SK-N-SH (cell line): ENCODE measurements around the gene RHCE. TPM values are rescaled to one million over a fixed set of nuclear protein-coding genes. Genes with fewer than 3 reads are reported as not detected.
"Not testable (repeated sequence)": the region's sequence is repeated elsewhere in the genome, so short reads cannot be mapped to it uniquely, and the experiment has no call there.

Experiments used
- CTCF ChIA-PET: fragments of 300-600, 350-600 bp; formaldehyde crosslinking; extraction: SDS; loops from one replicate; lab custom pipeline; 2021; lab: Yijun Ruan, JAX
- POLR2A ChIA-PET: fragments of 350-600 bp; sonication (Branson Sonifier 250); formaldehyde crosslinking; extraction: SDS; loops from one replicate; lab custom pipeline; 2020; ENCODE audit warnings: antibody characterized with exemption, inconsistent platforms; lab: Yijun Ruan, JAX
- DNase-seq: peaks from one replicate; pipeline ENCODE4 v3.0.0; 2012
- H2AFZ ChIP-seq: fragments of 200-600 bp; sonication (generic); 2 replicates; pipeline ENCODE4 v1.8.1; 2016; ENCODE audit warnings: antibody characterized with exemption, mild to moderate bottlenecking, low read depth
- H3F3A ChIP-seq: fragments of 200-600 bp; sonication (generic); replicated peaks from 2 replicates; pipeline ENCODE3; 2016; ENCODE audit warnings: antibody characterized with exemption, mild to moderate bottlenecking; ENCODE audit not compliant: insufficient read depth
- H3K27ac ChIP-seq, 2 experiments: fragments of 200-500 bp in 1 of 2; fragments of 200-600 bp in 1 of 2; sonication (Bioruptor generic) in 1 of 2; sonication (generic), shearing (Covaris generic) in 1 of 2; 2 replicates each; pipeline versions ENCODE4 v1.5.1 to v1.6.1; 2014 to 2016; ENCODE audit warnings: low read depth in 2 of 2, inconsistent platforms in 1 of 2, low read length in 1 of 2, mild to moderate bottlenecking in 1 of 2, mixed read lengths in 1 of 2
- H3K27me3 ChIP-seq: fragments of 200-600 bp; sonication (generic), shearing (Covaris generic); 2 replicates; pipeline ENCODE4 v1.6.1; 2016; ENCODE audit warnings: mixed run types; ENCODE audit not compliant: insufficient read depth
- H3K36me3 ChIP-seq, 2 experiments: fragments of 200-500 bp in 1 of 2; fragments of 200-600 bp in 1 of 2; sonication (Bioruptor generic) in 1 of 2; sonication (generic) in 1 of 2; replicated peaks in 1 of 2; 2 replicates each; pipeline versions ENCODE3 to v1.5.1; 2014 to 2016; ENCODE audit warnings: low read length in 1 of 2, mild to moderate bottlenecking in 1 of 2; ENCODE audit not compliant: insufficient read depth in 2 of 2, control insufficient read depth in 1 of 2
- H3K4me1 ChIP-seq, 2 experiments: fragments of 200-500 bp in 1 of 2; fragments of 200-600 bp in 1 of 2; sonication (Bioruptor generic) in 1 of 2; sonication (generic), shearing (Covaris generic) in 1 of 2; 2 replicates each; pipeline versions ENCODE4 v1.5.1 to v1.6.1; 2014 to 2016; ENCODE audit warnings: low read depth in 1 of 2, low read length in 1 of 2, mixed run types in 1 of 2; ENCODE audit not compliant: insufficient read depth in 2 of 2, control insufficient read depth in 1 of 2
- H3K4me2 ChIP-seq: fragments of 200-600 bp; sonication (generic), shearing (Covaris generic); 2 replicates; pipeline ENCODE4 v1.6.1; 2017; ENCODE audit warnings: mixed run types
- H3K4me3 ChIP-seq, 2 experiments: fragments of 200-500 bp in 1 of 2; fragments of 200-600 bp in 1 of 2; sonication (Bioruptor generic) in 1 of 2; sonication (generic), shearing (Covaris generic) in 1 of 2; 2 replicates each; pipeline versions ENCODE4 v1.5.1 to v1.8.1; 2014 to 2016; ENCODE audit warnings: low read depth in 2 of 2, inconsistent platforms in 1 of 2, low read length in 1 of 2, mild to moderate bottlenecking in 1 of 2, mixed read lengths in 1 of 2, moderate library complexity in 1 of 2
- H3K79me2 ChIP-seq: fragments of 200-600 bp; sonication (generic); 2 replicates; pipeline ENCODE4 v1.8.1; 2017; ENCODE audit warnings: mild to moderate bottlenecking; ENCODE audit not compliant: insufficient read depth
- H3K9ac ChIP-seq: fragments of 200-600 bp; sonication (generic); 2 replicates; pipeline ENCODE4 v1.6.1; 2017; ENCODE audit warnings: mixed run types
- H3K9me2 ChIP-seq: fragments of 200-600 bp; sonication (generic); 2 replicates; pipeline ENCODE4 v1.6.1; 2017; ENCODE audit warnings: mixed run types
- H3K9me3 ChIP-seq: fragments of 200-600 bp; sonication (generic); 2 replicates; pipeline ENCODE4 v1.6.1; 2017; ENCODE audit warnings: mixed run types, mild to moderate bottlenecking, moderate library complexity
- H4K20me1 ChIP-seq: fragments of 200-600 bp; sonication (generic); 2 replicates; pipeline ENCODE4 v1.6.1; 2017; ENCODE audit warnings: mild to moderate bottlenecking, mixed run types; ENCODE audit not compliant: insufficient read depth
- EP300 ChIP-seq, 2 experiments: IDR thresholded peaks; 2 replicates each; pipeline versions ENCODE4 v1.4.0 to v1.6.1; 2012; ENCODE audit warnings: borderline replicate concordance in 1 of 2, low read depth in 1 of 2, low read length in 1 of 2
- GABPA ChIP-seq: IDR thresholded peaks from 2 replicates; pipeline ENCODE4 v1.4.0; 2012; ENCODE audit warnings: low read depth, mild to moderate bottlenecking
- NRF1 ChIP-seq: IDR thresholded peaks from 2 replicates; pipeline ENCODE4 v1.6.1; 2012; ENCODE audit warnings: low read depth, mild to moderate bottlenecking, low read length
- WGBS: methylation state at CpG from one replicate; pipeline ENCODE4 v1.1.6; 2017; ENCODE audit warnings: low lambda C conversion rate; 5-methylcytosine and 5-hydroxymethylcytosine counted together
- polyA plus RNA-seq, 3 experiments: library from polyadenylated mRNA; depleted of rRNA; stranded (reverse); fragments of >200 nt; gene quantifications; 2 replicates each; pipeline ENCODE4 v1.2.3, GENCODE V29; 2012
- TF ChIP-seq, protein P1 (sequence below): IDR thresholded peaks from 2 replicates; pipeline ENCODE4 v1.4.0; 2012; ENCODE audit warnings: low read depth

RHCE gene
- polyA plus RNA-seq, 1 of the 3 experiments (the other 2 are of a cell fraction), result 0.54 TPM

DNA sequence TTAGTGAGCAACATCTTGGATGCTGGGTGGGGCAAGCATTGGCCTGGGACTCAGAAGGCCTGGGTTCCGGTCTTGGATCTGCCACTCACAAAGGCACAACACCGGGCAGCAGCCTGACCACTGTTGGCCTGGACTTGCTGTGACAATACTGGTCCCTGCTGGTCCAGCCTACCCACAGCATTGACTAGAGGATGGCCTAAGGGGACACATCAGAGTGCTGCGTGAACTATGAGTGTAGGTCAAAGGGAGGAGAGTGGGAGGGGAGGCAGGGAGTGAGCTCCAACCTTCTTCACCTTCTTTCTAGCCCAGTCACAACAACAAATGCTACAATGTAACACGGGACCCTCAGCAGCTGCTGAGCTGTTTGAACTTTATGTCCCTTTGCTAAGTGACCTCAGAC lies 51.4 kb downstream of the RHCE start (continued):
- TF ChIP-seq, protein P1, sequence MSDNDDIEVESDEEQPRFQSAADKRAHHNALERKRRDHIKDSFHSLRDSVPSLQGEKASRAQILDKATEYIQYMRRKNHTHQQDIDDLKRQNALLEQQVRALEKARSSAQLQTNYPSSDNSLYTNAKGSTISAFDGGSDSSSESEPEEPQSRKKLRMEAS, result no peak
- TF ChIP-seq NRF1, result no peak
- TF ChIP-seq, all 33 proteins: peak for 0

DNA sequence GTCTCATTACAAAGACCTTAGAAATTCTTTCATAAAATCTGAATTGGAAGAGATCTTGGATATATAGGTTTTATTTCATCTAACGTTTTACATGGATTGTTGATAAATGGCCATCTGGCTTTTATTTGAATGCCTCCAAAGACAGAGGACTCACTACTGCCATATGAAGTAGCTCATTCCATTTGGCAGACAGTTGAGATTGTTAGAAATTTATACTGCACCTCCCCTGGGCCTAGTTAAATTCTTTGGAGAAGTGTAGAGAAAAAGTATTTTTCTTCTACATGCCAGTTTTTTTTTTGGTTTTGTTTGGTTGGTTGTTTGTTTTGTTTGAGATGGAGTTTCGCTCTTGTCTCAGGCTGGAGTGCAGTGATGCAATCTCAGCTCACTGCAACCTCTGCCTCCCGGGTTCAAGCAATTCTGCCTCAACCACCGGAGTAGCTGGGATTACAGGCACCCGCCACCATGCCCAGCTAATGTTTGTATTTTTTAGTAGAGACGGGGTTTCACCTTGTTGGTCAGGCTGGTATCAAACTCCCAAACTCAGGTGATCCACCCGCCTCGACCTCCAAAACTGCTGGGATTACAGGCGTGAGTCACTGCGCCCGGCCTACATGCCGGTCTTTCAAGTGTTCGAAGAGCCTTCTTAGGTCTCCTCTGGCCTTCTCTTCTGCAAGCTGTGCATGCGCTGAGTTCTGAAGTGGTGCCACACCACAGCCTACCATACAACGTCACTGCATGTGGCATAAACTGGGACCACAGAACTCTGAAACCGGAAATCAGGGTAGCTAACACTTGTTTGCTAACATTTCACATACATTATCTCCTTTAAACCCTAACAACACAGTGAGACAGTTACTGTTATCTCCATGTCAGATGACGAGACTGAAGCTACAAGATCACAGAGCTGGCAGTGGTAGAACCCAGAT lies 57.7 kb downstream of the RHCE start:
- H3K4me1 ChIP-seq, DNase-seq, H3K4me3 ChIP-seq, H3K4me2 ChIP-seq, H3K27ac ChIP-seq, H3K9me3 ChIP-seq, H3K27me3 ChIP-seq, CTCF ChIA-PET, H3K9me2 ChIP-seq, POLR2A ChIA-PET, H3K9ac ChIP-seq, H2AFZ ChIP-seq, H4K20me1 ChIP-seq: not testable (repeated sequence)
- Histone ChIP-seq H3K79me2 (peaks cover 19% of the 10 kb centered on the region; the same call in 1 of the 2 replicates), H3F3A (peaks cover 19% of the 10 kb centered on the region), H3K36me3 (peaks cover 27 to 44% of the 10 kb centered on the region in 2 experiments)
- no CpG with 5 or more reads among the region's 17 CpGs for WGBS

DNA sequence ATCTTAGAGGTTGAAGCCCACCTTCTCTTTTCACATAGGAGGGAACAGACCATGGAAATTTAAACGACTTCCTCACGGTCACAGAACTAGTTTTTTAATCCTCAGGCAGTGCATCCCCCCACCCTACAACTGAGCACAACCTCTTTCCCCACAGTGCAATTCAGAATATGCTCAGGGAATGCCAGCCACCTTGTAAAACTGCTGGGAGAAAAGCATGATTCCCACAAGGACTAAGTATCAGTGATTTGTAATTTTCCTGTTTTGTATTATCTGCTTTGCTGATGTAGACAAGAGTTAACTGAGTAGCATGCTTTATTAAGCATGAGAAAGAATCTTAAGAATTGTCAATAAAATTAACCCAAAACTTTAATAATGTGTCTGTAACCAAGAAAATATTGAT lies 58.7 kb downstream of the RHCE start:
- POLR2A ChIA-PET, result no interaction called here
- CTCF ChIA-PET, result no interaction called here
- H3K9ac ChIP-seq, result no peak overlapping the region
- H3K9me3 ChIP-seq, result no peaks in the 10 kb centered on the region
- peaks cover 0 to 7% of the 10 kb centered on the region in 2 experiments; a peak in 1 of 4 replicates for H3K4me1 ChIP-seq
- no peaks in the 10 kb centered on the region for H3K9me2 ChIP-seq
- no peaks in the 10 kb centered on the region for H3K27me3 ChIP-seq
- H3K36me3 ChIP-seq, result peaks cover 27 to 46% of the 10 kb centered on the region in 2 experiments
- peak overlapping the region in 1 of 2 experiments; percentile 78; a peak in 3 of 4 replicates for H3K27ac ChIP-seq
- H3K4me2 ChIP-seq, result no peak overlapping the region
- no peak overlapping the region for H3K4me3 ChIP-seq
- no peaks in the 10 kb centered on the region; the same call in 1 of the 2 replicates for H4K20me1 ChIP-seq
- no peak for DNase-seq
- no peak overlapping the region for H2AFZ ChIP-seq
- 93% methylated on average over 2 of the region's 2 CpGs for WGBS
- peaks cover 24% of the 10 kb centered on the region; the same call in 1 of the 2 replicates for H3K79me2 ChIP-seq
- peaks cover 22% of the 10 kb centered on the region for H3F3A ChIP-seq
- no peak for TF ChIP-seq EP300 (IDR thresholded peaks at IDR 0.05; ENCODE audit: borderline replicate concordance in 1 of 2, low read depth in 1 of 2, low read length in 1 of 2)
- TF ChIP-seq GABPA, result no peak
